Heart right ventricle (tissue), 16 donors: ENCODE data around the gene PTGES. TPM values are rescaled to one million over a fixed set of nuclear protein-coding genes. Genes with fewer than 3 reads are reported as not detected.

ENCODE experiments used
- ATAC-seq, 8 donors: fragments of 200-7000 bp; cut with Tn5 transposase; one replicate each; pipeline ENCODE4 v1.9.1; 2020; ENCODE audit warnings: mild to moderate bottlenecking in 8 of 8, moderate library complexity in 8 of 8, moderate number of reproducible peaks in 1 of 8
- DNase-seq, 2 donors: peaks; one replicate each; pipeline ENCODE4 v3.0.0-alpha.2; 2020
- H3K27ac ChIP-seq, 10 donors: fragments of 200-600 bp; sonication (generic) in 2 of 10; one replicate each; pipeline versions ENCODE4 v1.5.0 to v1.8.0; 2020 to 2022; ENCODE audit warnings: mild to moderate bottlenecking in 3 of 10
- H3K27me3 ChIP-seq, 7 donors: fragments of 200-600 bp; one replicate each; pipeline ENCODE4 v1.8.0; 2021 to 2022; ENCODE audit warnings: mild to moderate bottlenecking in 2 of 7
- H3K36me3 ChIP-seq, 9 donors: fragments of 200-600 bp; sonication (generic) in 1 of 9; one replicate each; pipeline versions ENCODE4 v1.5.0 to v1.8.0; 2020 to 2022; ENCODE audit warnings: mild to moderate bottlenecking in 2 of 9
- H3K4me1 ChIP-seq, 9 donors: fragments of 200-600 bp; sonication (generic) in 1 of 9; one replicate each; pipeline versions ENCODE4 v1.5.0 to v1.8.0; 2020 to 2022; ENCODE audit warnings: mild to moderate bottlenecking in 4 of 9
- H3K4me3 ChIP-seq, 10 donors: fragments of 200-600 bp; sonication (generic) in 2 of 10; one replicate each; pipeline versions ENCODE4 v1.5.0 to v1.8.0; 2020 to 2022; ENCODE audit warnings: mild to moderate bottlenecking in 7 of 10, moderate library complexity in 2 of 10
- H3K9me3 ChIP-seq, 11 donors: fragments of 200-600 bp in 10 of 11; sonication (generic) in 2 of 11; one replicate each; pipeline versions ENCODE4 v1.5.0 to v1.8.0; 2013 to 2022; ENCODE audit warnings: mild to moderate bottlenecking in 2 of 11, control low read depth in 1 of 11, moderate library complexity in 1 of 11
- WGBS, 2 donors: extraction: QIAGEN DNeasy Blood & Tissue Kit; methylation state at CpG; one replicate each; pipeline ENCODE4 v1.1.7; 2013; ENCODE audit warnings: inconsistent platforms in 1 of 2; 5-methylcytosine and 5-hydroxymethylcytosine counted together
- intact Hi-C, 10 donors: fragments of 100-400 bp; cut with DNase I; formaldehyde crosslinking; loops; one replicate each; pipeline versions ENCODE4 v1.11.1 to v1.14.2; 2022
- polyA plus RNA-seq, 2 donors: library from polyadenylated mRNA; stranded (reverse); fragments of 200-250 nt; gene quantifications; one replicate each; pipeline ENCODE4 v1.2.3, GENCODE V29; 2013
- total RNA-seq, 10 donors: library from RNA; stranded (reverse); fragmentation: NEBNext Ultra II Directional in 3 of 10; extraction: Animal tissue kit (Norgen Biotek cat#: 25700) in 3 of 10; gene quantifications; one replicate each; pipeline versions ENCODE4 v1.2.1 to v1.2.4, GENCODE V29; 2021 to 2023
- TF ChIP-seq, protein P1 (sequence below), 9 donors: fragments of 200-600 bp; sonication (generic) in 2 of 9; IDR thresholded peaks; one replicate each; pipeline versions ENCODE4 v1.5.0 to v1.8.0; 2021 to 2022; ENCODE audit warnings: antibody characterized with exemption in 9 of 9, mild to moderate bottlenecking in 5 of 9, moderate library complexity in 1 of 9
- donor health status: Arrhythmogenic right ventricular cardiomyopathy.
- donor health status: ischemic (EF 13 %, LVEDD 7.1; RV severe dilation, severe dysfunction).
- donor health status: healthy with polysubstance abuse.
- donor health status: DM: no; HTN: yes; CAD: no.
- donor health status: DM: no; HTN: no; CAD: no.
- donor health status: ischemic (EF 25% LVEDD 6.9; RV normal size, moderate dysfunction).
- donor health status: ischemic (EF 25% LVEDD 5.7; RV mildly dilated, moderate dysfunction).
- donor health status: healthy.
- donor health status: DM: yes; HTN: yes; CAD: no.
- donor health status: Ischemic cardiomyopathy.
- donor health status: ischemic (EF 35%, LVEDD 5.7; RV mildly dilated, moderate dysfunction).
- donor health status: nonischemic (EF 11% LVEDD 7.7; RV severe dilation, severe dysfunction).
- donor health status: DM: yes; HTN: yes; CAD: no.
- donor health status: PGD.
- donor health status: ischemic (EF 29% LVEDD 5.4; RV normal size, mild dysfunction).
- donor health status: nonischemic (EF 23%, LVEDD 6.1; RV moderate dilation, normal function).

The PTGES gene
- total and polyA plus RNA-seq, 12 donors, result 0.15 to 5.7 (median 1.5) TPM

DNA sequence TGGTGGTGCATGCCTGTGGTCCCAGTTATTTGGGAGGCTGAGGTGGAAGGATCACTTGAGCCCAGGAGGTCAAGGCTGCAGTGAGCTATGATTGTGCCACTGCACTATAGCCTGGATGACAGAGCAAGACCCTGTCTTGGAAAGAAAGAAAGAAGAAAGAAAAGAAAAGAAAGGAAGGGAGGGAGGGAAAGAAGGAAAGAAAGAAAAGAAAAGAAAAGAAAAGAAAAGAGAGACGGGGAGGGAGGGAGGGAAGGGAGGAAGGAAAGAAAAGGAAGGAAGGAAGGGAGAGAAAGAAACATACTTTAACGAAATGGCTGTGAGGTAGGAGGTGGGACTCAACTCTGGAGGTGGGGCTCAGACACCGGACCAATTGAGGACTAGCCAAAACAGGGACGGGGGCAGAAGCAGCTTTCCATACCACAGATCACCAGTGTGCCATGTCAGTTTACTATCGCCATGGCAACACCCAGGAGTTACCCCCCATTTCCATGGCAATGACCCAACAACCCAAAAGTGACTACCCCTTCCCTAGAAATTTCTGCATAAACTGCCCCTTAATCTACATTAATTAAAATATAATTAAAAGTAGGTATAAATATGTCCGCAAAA is 21.3 kb downstream of the PTGES start:
- Histone ChIP-seq H3K4me1 (peaks cover 0 to 8% (median 7%) of the 10 kb centered on the region in 9 donors), H3K27ac (no peak overlapping the region), H3K27me3 (peaks cover 0 to 18% (median 5%) of the 10 kb centered on the region in 7 donors), H3K4me3 (no peak overlapping the region), H3K36me3 (no peaks in the 10 kb centered on the region), H3K9me3 (no peaks in the 10 kb centered on the region)
- ATAC-seq (no peak), DNase-seq (no peak)
- intact Hi-C loops, result loop anchor here in 4 of 10 donors (10.0 kb wide), 1 partner anchor 87 kb away; the partner anchor contains the start of gene ASB6 (in 4 of the 4)
- 35 to 39% methylated on average over 6 of the region's 6 CpGs for WGBS, 2 donors
- TF ChIP-seq, protein P1, sequence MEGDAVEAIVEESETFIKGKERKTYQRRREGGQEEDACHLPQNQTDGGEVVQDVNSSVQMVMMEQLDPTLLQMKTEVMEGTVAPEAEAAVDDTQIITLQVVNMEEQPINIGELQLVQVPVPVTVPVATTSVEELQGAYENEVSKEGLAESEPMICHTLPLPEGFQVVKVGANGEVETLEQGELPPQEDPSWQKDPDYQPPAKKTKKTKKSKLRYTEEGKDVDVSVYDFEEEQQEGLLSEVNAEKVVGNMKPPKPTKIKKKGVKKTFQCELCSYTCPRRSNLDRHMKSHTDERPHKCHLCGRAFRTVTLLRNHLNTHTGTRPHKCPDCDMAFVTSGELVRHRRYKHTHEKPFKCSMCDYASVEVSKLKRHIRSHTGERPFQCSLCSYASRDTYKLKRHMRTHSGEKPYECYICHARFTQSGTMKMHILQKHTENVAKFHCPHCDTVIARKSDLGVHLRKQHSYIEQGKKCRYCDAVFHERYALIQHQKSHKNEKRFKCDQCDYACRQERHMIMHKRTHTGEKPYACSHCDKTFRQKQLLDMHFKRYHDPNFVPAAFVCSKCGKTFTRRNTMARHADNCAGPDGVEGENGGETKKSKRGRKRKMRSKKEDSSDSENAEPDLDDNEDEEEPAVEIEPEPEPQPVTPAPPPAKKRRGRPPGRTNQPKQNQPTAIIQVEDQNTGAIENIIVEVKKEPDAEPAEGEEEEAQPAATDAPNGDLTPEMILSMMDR (IDR thresholded peaks at IDR 0.05), result no peak

DNA sequence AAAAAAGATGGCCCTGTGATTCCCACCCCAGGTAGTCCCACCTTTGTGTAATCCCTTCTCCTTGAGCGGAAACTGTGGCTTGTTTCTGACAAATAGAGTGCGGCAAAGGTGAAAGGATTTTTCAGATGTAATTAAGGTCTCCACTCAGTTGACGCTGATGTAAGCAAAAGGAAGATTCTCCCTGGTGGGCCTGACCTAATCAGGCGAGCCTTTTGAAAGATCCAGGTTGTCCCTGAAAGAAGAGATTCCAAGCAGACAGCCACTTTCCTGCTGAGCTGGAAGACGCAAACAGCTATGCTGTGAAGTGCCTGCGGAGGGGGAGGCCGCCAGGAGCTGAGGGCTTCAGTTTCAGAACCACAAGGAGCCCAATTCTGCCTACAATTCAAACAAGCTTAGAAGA is 24.1 kb downstream of the PTGES start:
- H3K36me3 ChIP-seq, result no peaks in the 10 kb centered on the region
- ATAC-seq, result no peak
- TF ChIP-seq, protein P1 (IDR thresholded peaks at IDR 0.05), result no peak
- H3K9me3 ChIP-seq, result no peaks in the 10 kb centered on the region
- H3K27ac ChIP-seq, result no peak overlapping the region
- 95 to 96% methylated on average over 7 of the region's 7 CpGs for WGBS, 2 donors
- DNase-seq, result no peak
- peaks cover 0 to 24% (median 16%) of the 10 kb centered on the region in 9 donors for H3K4me1 ChIP-seq
- intact Hi-C loops, result loop anchor here in 4 of 10 donors (5.0 to 10.0 kb wide), 2 partner anchors 84 to 86 kb away; partner anchors contain the start of gene ASB6 (in 4 of the 4)
- peaks cover 0 to 9% (median 0%) of the 10 kb centered on the region in 7 donors for H3K27me3 ChIP-seq
- no peak overlapping the region for H3K4me3 ChIP-seq

DNA sequence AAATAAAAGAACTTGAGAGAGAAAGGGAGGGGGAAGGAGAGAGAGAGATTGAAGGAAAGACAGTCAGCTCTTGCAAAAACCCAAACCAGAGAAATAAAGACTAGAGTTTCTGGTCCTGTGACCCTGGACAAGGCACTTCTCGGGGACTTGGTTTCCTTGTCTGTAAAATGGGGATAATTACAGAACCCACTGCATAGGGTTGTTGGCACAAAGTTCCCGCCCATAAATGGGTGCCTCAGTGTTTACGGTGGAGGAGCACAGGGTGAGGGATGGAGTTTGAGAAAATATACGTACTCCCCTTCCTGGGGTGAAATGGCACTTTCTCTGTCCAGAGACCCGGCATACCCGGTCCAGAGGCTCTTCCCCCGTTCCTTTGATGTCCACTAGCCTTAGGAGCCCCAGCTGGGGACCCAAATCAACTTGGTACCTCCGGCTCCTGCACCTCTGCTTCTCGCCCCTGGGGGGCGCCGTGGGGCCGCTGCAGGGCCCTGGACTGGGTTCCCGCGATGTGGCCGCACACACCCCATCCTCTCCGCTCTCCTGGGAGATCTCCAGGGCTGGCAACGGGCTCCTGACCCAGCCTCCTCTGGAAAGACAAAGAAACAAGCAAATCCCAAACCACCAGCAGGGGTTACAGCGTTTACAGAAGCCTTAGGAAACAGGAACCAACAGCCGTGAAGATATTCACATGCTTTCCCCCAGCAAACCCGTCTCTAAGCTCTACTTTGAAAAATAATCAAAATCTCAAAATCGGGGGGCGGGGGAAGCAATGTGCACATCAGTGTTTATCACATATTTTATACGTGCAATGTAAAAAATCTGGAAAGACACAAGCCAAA is 26.3 kb downstream of the PTGES start:
- Histone ChIP-seq H3K27ac (peak overlapping the region in 4 of 10 donors; percentile 42 to 53 (median 48)), H3K4me3 (peak overlapping the region in 5 of 10 donors; percentile 17 to 28 (median 18)), H3K9me3 (no peaks in the 10 kb centered on the region), H3K36me3 (no peaks in the 10 kb centered on the region), H3K4me1 (peaks cover 0 to 24% (median 16%) of the 10 kb centered on the region in 9 donors), H3K27me3 (peaks cover 0 to 9% (median 0%) of the 10 kb centered on the region in 7 donors)
- TF ChIP-seq, protein P1 (IDR thresholded peaks at IDR 0.05), result peak; percentile 80 to 95 (median 92)
- 18 to 21% methylated on average over 23 of the region's 23 CpGs for WGBS, 2 donors
- peak; percentile 78 to 79 for DNase-seq
- peak; percentile 88 to 94 (median 92) for ATAC-seq
- intact Hi-C loops, result loop anchor here in 4 of 10 donors (1.0 to 10.0 kb wide), 3 partner anchors 57 to 84 kb away; partner anchors contain the start of gene ASB6 (in 4 of the 4)

DNA sequence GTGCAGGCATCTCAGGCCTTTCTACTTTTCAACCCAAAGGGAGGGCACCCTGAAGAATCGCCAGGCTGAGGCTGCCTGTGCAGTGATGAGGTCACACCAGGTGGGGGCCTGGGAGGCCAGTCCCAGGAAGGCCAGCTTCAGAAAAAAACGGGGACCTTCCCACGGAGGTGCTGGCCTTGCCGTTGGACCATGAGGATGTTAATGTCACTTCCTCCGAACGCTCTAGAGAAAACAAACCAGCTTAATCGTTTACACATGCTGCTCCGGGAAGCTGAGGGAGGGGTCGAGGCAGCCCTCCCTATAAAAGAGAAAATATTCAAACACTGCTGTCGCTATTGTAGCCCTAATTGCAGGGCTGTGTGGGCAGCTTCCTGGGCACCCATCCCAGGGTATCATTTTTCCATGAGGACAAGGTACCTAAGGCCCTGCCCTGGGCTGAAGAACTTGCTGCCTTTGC is 27.0 kb downstream of the PTGES start:
- peaks cover 0 to 24% (median 16%) of the 10 kb centered on the region in 9 donors for H3K4me1 ChIP-seq
- no peaks in the 10 kb centered on the region for H3K36me3 ChIP-seq
- peaks cover 0 to 8% (median 0%) of the 10 kb centered on the region in 7 donors for H3K27me3 ChIP-seq
- no peak overlapping the region for H3K4me3 ChIP-seq
- DNase-seq, result no peak
- ATAC-seq, result peak in 6 of 8 donors; percentile 21 to 59 (median 56)
- TF ChIP-seq, protein P1 (IDR thresholded peaks at IDR 0.05), result no peak
- peak overlapping the region in 4 of 10 donors; percentile 42 to 53 (median 48) for H3K27ac ChIP-seq
- WGBS, 2 donors, result 29 to 40% methylated on average over 10 of the region's 10 CpGs
- no peaks in the 10 kb centered on the region for H3K9me3 ChIP-seq
- intact Hi-C loops, result loop anchor here in 4 of 10 donors (1.0 to 10.0 kb wide), 3 partner anchors 57 to 84 kb away; partner anchors contain the start of gene ASB6 (in 4 of the 4)
